ENCODE results near the gene RGS7BP.

- TF ChIP-seq CTCF (IDR thresholded peaks at IDR 0.05) (no peak), POLR2A (IDR thresholded peaks at IDR 0.05) (no peak)
Measured at GRCh38 chr5:64644831-64645230, 139.0 kb downstream of the RGS7BP start.
